Memory B cell (primary cell): ENCODE results near the gene RPS27.
"Not testable (repeated sequence)": the region's sequence is repeated elsewhere in the genome, so short reads cannot be mapped to it uniquely, and the experiment has no call there.

ENCODE experiments used
- ATAC-seq: fragments of 150-1000 bp; cut with Tn5 transposase; 2 replicates; pipeline ENCODE4 v1.10.0; 2021; ENCODE audit warnings: low read depth, mild to moderate bottlenecking, moderate library complexity
- DNase-seq, 2 donors: peaks; one replicate each; pipeline ENCODE4 v3.0.0; 2022; ENCODE audit warnings: low spot score in 2 of 2
- H3K27ac Mint-ChIP-seq: one replicate; pipeline ENCODE4 v1.8.0; 2022; ENCODE audit warnings: mild to moderate bottlenecking, moderate library complexity, mixed read lengths
- H3K27me3 Mint-ChIP-seq: one replicate; pipeline ENCODE4 v1.8.0; 2022; ENCODE audit warnings: mixed read lengths
- H3K36me3 Mint-ChIP-seq: one replicate; pipeline ENCODE4 v1.8.0; 2022; ENCODE audit warnings: mild to moderate bottlenecking, mixed read lengths
- H3K4me1 Mint-ChIP-seq: one replicate; pipeline ENCODE4 v1.8.0; 2022; ENCODE audit warnings: mixed read lengths
- H3K4me3 Mint-ChIP-seq: one replicate; pipeline ENCODE4 v1.8.0; 2022; ENCODE audit warnings: mild to moderate bottlenecking, moderate library complexity, mixed read lengths
- H3K9me3 Mint-ChIP-seq: one replicate; pipeline ENCODE4 v1.8.0; 2022; ENCODE audit warnings: mixed read lengths

The RPS27 gene

DNA sequence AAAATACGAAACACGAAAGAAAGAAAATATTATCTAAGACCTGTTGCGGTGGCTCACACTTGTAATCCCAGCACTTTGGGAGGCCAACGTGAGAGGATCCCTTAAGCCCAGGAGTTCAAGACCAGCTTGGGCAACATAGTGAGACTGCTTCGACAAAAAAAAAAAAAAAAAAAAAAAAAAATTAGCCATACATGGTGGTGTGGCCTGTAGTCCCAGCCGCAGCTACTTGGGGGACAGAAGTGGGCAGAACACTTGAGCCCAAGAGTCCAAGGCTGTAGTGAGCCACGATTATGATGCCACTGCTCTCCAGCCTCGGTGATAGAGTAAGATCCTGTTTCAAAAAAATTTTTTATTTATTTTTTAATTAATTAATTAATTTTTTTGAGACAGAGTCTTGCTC is 2.9 kb upstream of the RPS27 start:
- Mint-ChIP-seq H3K27ac (peak overlapping the region; percentile 94), H3K36me3 (peaks cover 15% of the 10 kb centered on the region), H3K27me3 (peaks cover 2% of the 10 kb centered on the region), H3K9me3 (no peaks in the 10 kb centered on the region), H3K4me3 (no peak overlapping the region), H3K4me1 (peaks cover 29% of the 10 kb centered on the region)
- no peak for ATAC-seq
- no peak for DNase-seq

DNA sequence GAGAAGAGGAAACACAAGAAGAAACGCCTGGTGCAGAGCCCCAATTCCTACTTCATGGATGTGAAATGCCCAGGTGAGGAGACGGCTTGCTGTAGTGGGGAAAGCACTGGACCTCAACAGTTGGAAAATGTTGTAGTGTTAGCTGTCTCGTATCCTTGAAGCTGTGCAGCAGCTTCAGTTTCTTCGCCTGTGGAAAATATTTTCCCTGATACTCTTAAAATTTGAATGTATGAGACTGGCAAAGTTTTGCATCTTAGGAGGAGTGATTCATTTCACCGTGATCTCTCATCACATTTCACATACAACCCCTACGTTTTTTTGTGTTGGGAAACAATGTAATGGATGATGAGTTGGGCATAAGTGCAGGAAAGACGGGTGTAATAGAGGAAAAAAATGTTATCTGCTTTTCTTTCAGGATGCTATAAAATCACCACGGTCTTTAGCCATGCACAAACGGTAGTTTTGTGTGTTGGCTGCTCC is 629 bp downstream of the RPS27 start:
- H3K4me1 Mint-ChIP-seq = peaks cover 25% of the 10 kb centered on the region
- H3K4me3 Mint-ChIP-seq = peak overlapping the region; percentile 98
- no peak for ATAC-seq
- H3K36me3 Mint-ChIP-seq = peaks cover 30% of the 10 kb centered on the region
- H3K27ac Mint-ChIP-seq = peak overlapping the region; percentile 100
- DNase-seq = no peak
- H3K9me3 Mint-ChIP-seq = no peaks in the 10 kb centered on the region
- H3K27me3 Mint-ChIP-seq = no peaks in the 10 kb centered on the region

DNA sequence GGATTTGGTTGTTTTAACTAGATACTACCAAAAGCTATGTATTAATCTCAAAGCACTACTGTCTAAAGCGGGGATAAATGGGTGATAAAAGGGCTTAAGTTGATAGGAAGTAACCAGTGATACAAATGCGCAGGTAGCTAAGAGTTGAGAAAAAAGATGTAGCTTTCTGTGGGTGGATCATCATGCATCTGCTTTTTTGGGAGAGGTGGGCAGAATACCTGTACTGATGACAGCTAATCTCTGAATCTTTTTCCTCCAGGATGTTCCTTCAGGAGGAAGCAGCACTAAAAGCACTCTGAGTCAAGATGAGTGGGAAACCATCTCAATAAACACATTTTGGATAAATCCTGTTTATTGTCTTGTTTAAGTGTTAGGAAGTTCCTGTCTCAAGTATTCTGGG is 1.2 kb downstream of the RPS27 start:
- Mint-ChIP-seq H3K4me1 (peaks cover 22% of the 10 kb centered on the region), H3K36me3 (peaks cover 31% of the 10 kb centered on the region), H3K27ac (peak overlapping the region; percentile 100), H3K4me3 (peak overlapping the region; percentile 98), H3K9me3 (no peaks in the 10 kb centered on the region), H3K27me3 (no peaks in the 10 kb centered on the region)
- DNase-seq = no peak
- ATAC-seq = no peak

DNA sequence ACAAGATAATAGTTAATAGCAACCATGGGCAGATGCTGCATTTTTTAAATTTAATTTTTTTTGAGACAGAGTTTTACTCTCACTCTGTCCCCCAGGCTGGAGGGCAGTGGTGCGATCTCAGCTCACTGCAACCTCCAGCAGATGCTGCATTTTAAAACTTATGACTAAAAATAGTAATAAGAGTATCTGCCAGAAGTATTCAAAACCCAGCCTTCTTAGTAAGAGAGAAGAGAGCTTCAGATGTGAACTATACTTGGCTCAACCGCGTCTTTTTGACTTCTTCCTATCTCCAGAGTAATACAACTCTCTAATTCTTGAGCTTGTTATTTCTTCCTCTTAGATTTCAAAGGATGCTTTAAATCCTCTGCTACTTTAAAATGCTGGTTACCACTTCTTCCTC is 4.6 kb downstream of the RPS27 start:
- peaks cover 31% of the 10 kb centered on the region for H3K36me3 Mint-ChIP-seq
- H3K4me3 Mint-ChIP-seq = no peak overlapping the region
- no peak overlapping the region for H3K27ac Mint-ChIP-seq
- H3K9me3 Mint-ChIP-seq = no peaks in the 10 kb centered on the region
- no peaks in the 10 kb centered on the region for H3K27me3 Mint-ChIP-seq
- H3K4me1 Mint-ChIP-seq = peaks cover 17% of the 10 kb centered on the region
- ATAC-seq (no peak), DNase-seq (no peak)

DNA sequence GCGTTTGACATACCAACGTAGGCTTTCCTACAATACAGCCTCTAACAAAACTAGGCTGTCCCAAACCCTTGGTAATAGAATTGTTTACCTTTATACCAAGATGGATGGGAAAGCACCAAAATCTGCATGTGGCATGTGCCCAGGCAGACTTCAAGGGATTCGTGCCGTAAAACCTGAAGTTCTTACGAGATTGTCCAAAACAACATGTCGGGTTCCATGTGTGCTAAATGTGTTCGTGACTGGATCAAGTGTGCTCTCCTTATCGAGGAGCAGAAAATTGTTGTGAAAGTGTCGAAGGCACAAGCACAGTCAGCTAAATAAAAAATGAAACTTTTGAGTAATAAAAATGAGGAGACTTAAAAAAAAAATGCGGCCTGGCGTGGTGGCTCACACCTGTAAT is 5.1 kb downstream of the RPS27 start:
- ATAC-seq (no peak), DNase-seq (no peak)
- no peaks in the 10 kb centered on the region for H3K27me3 Mint-ChIP-seq
- no peaks in the 10 kb centered on the region for H3K9me3 Mint-ChIP-seq
- peaks cover 29% of the 10 kb centered on the region for H3K36me3 Mint-ChIP-seq
- no peak overlapping the region for H3K4me3 Mint-ChIP-seq
- no peak overlapping the region for H3K27ac Mint-ChIP-seq
- H3K4me1 Mint-ChIP-seq = peaks cover 12% of the 10 kb centered on the region

DNA sequence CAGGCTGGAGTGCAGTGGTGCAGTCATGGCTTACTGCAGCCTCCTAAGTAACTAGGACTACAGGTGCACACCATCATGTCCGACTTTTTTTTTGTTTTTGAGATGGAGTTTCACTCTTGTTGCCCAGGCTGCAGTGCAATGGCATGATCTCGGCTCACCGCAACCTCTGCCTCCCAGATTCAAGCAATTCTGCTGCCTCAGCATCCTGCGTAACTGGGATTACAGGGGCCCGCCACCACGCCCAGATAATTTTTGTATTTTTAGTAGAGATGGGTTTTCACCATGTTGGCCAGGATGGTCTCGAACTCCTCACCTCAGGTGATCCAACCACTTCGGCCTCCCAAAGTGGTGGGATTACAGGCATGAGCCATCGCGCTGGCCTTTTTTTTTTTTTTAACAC is 6.3 kb downstream of the RPS27 start:
- H3K4me3 Mint-ChIP-seq, H3K4me1 Mint-ChIP-seq, H3K27ac Mint-ChIP-seq, DNase-seq, H3K9me3 Mint-ChIP-seq, ATAC-seq, H3K27me3 Mint-ChIP-seq: not testable (repeated sequence)
- H3K36me3 Mint-ChIP-seq = peaks cover 20% of the 10 kb centered on the region

DNA sequence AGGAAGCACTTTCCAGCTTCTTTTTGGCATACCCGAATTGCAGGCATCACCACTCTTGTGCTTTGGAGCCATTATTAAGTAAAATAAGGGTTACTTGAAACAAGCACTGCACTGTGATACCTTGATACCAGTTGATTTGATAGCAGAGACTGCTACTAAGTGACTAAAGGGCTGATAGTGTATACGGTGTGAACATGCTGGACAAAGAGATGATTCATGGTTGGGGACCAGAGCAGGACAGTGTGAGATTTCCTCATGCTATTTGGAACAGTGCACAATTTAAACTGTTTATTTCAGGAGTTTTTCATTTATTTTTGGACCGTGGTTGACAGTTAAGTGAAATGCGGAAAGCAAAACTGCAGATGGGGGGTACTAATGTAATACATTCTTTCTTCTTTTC is 9.9 kb downstream of the RPS27 start:
- Mint-ChIP-seq H3K36me3 (peaks cover 7% of the 10 kb centered on the region), H3K4me1 (no peaks in the 10 kb centered on the region), H3K4me3 (no peak overlapping the region), H3K27ac (no peak overlapping the region), H3K9me3 (no peaks in the 10 kb centered on the region), H3K27me3 (no peaks in the 10 kb centered on the region)
- ATAC-seq (no peak), DNase-seq (no peak)

DNA sequence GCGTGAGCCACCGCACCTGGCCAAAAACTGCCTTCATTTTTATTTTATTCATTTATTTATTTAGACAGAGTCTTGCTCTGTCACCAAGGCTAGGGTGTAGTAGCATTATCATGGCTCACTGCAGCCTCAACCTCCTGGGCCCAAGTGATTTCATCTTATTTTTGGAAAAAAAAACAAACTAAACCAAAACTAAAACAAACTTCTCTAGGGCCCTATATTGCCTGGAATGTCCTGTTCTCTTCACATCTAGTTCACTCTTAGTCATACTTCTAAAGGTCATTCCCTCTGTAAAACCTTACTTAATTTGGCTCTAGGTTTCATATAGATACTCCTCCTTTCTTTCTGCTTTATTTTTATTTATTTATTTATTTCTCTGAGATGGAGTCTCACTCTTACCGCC is 15.6 kb downstream of the RPS27 start:
- DNase-seq (no peak), ATAC-seq (no peak)
- Mint-ChIP-seq H3K4me1 (no peaks in the 10 kb centered on the region), H3K9me3 (no peaks in the 10 kb centered on the region), H3K27ac (no peak overlapping the region), H3K27me3 (no peaks in the 10 kb centered on the region), H3K36me3 (peaks cover 1% of the 10 kb centered on the region), H3K4me3 (no peak overlapping the region)

DNA sequence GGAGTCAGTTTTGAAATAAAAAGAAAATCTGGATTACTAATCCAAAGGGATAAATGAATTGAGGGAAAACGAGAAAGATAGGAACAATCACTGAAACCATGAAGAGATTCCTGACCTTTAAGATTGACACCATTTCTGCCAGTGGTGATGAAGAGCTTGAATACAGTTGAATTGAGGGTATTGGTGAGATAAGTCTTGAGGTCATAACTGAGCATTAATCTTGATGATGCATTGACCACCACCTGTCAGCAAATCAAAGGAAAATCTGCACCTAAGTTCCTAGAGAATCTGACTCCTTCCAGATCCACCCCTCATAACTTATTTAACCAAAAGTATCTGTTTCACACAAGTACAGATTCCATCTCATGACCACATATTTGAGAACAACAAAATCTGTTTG is 21.6 kb downstream of the RPS27 start:
- Mint-ChIP-seq H3K4me1 (no peaks in the 10 kb centered on the region), H3K27ac (no peak overlapping the region)

DNA sequence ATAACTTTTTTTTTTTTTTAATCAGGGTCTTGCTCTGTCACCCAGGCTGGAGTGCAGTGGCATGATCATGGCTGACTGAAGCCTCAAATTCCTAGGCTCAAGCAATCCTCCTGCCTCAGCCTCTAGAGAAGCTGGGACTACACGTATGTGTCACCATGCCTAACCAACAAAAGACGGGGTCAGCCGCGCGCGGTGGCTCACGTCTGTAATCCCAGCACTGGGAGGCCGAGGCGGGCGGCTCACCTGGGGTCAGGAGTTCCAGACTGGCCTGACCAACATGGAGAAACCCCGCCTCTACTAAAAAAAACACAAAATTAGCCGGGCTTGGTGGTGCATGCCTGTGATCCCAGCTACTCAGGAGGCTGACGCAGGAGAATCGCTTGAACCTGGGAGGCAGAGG is 22.0 kb downstream of the RPS27 start:
- H3K27ac Mint-ChIP-seq, H3K36me3 Mint-ChIP-seq, DNase-seq, ATAC-seq, H3K4me3 Mint-ChIP-seq, H3K27me3 Mint-ChIP-seq, H3K9me3 Mint-ChIP-seq, H3K4me1 Mint-ChIP-seq: not testable (repeated sequence)

More for the DNA sequence above, 21.6 kb downstream of the RPS27 start:
- Mint-ChIP-seq H3K4me3 (no peak overlapping the region), H3K27me3 (no peaks in the 10 kb centered on the region), H3K36me3 (peaks cover 3% of the 10 kb centered on the region), H3K9me3 (no peaks in the 10 kb centered on the region)
- ATAC-seq = no peak
- DNase-seq = no peak

DNA sequence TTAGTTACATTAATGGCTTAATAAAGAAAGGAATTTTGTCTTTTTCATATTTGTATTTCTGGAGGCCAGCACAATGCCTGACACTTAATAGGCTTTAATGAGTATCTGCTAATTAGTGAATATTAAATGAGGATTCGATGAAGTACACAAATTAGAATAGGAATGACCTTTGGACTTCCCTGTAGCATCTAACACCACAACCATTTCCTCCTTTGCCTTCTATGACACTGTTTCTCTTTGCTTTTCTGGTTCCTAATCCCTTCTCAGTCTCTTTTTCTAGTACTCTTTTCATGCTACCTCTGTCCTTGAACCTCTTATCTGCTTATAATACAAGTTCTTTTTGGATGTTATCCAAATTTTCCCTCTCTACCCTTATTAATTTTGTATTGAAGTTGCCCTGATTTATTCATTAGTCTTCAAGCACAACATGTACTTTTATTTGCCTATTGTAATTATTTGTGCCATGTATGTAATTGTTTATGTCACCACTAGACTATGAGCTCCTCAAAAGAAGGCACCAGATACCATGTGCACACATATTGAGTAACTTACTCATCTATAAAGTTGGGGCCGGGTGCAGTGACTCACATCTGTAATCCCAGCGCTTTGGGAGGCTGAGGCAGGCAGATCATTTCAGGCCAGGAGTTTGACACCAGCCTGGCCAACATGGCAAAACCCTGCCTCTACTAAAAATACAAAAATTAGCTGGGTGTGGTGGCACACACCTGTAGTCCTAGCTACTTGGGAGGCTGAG is 23.8 kb downstream of the RPS27 start:
- Mint-ChIP-seq H3K36me3 (peaks cover 3% of the 10 kb centered on the region), H3K27me3 (no peaks in the 10 kb centered on the region), H3K4me3 (no peak overlapping the region), H3K9me3 (no peaks in the 10 kb centered on the region), H3K4me1 (no peaks in the 10 kb centered on the region), H3K27ac (no peak overlapping the region)
- DNase-seq (no peak), ATAC-seq (no peak)

DNA sequence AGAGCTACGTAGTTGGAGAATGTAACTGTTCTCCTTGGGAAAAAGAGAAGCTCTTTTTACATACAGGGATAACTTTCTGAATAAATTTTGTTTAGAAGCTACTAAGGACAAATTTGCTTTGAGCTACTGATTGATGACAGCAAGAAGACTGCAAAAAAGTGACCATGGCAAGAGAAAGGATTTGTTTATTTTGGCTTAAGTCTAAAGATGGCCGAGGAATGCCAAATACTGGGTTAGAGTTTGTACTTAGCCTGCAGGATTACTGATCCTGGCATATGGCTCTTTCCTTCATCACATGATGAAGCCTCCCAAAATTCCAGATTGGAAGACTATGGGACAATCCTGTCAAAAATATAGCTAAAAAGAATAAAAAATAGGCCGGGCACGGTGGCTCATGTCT is 28.7 kb downstream of the RPS27 start:
- H3K9me3 Mint-ChIP-seq = no peaks in the 10 kb centered on the region
- H3K27ac Mint-ChIP-seq = no peak overlapping the region
- H3K4me1 Mint-ChIP-seq = no peaks in the 10 kb centered on the region
- ATAC-seq = no peak
- no peak overlapping the region for H3K4me3 Mint-ChIP-seq
- no peaks in the 10 kb centered on the region for H3K27me3 Mint-ChIP-seq
- no peak for DNase-seq
- H3K36me3 Mint-ChIP-seq = no peaks in the 10 kb centered on the region

DNA sequence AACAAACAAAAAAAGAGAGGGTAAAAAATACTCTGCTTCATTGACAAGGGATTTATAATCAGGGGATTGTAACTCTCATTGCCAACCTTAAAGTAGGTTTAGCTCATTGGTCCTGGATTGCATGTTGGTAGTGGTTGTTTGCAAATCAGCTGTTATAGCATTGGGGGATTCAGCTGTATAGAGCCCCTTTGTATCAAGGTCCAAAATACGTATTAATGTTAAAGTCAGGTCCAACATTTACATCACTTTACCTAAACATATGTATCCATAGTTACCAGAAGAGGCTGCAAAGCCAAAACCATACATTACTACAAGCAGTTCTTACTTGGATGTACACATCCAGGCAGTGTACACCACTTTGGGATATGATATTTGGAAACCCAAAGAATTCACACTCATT is 29.4 kb downstream of the RPS27 start:
- no peaks in the 10 kb centered on the region for H3K27me3 Mint-ChIP-seq
- H3K4me3 Mint-ChIP-seq = no peak overlapping the region
- H3K9me3 Mint-ChIP-seq = no peaks in the 10 kb centered on the region
- DNase-seq (no peak), ATAC-seq (no peak)
- no peak overlapping the region for H3K27ac Mint-ChIP-seq
- no peaks in the 10 kb centered on the region for H3K36me3 Mint-ChIP-seq
- no peaks in the 10 kb centered on the region for H3K4me1 Mint-ChIP-seq

DNA sequence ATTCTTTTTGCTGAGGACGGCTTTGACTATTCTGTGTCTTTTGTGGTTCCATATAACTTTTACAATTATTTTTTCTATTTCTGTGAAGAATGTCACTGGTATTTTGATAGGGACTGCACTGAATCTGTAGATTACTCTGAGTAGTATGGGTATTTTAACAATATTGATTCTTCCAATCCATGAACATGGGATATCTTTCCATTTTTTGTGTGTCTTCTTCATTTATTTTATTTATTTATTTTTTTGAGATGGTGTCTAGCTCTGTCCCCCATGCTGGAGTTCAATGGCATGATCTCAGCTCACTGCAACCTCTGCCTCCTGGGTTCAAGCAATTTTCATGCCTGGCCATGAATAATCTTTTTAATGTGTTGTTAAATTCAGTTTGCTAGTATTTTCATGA is 43.1 kb downstream of the RPS27 start:
- not testable (repeated sequence) for H3K27me3 Mint-ChIP-seq, ATAC-seq, H3K4me1 Mint-ChIP-seq, H3K4me3 Mint-ChIP-seq, H3K36me3 Mint-ChIP-seq, DNase-seq, H3K9me3 Mint-ChIP-seq, H3K27ac Mint-ChIP-seq
